Epithelial cell of proximal tubule (primary cell): ENCODE data around the gene INF2. TPM values are rescaled to one million over a fixed set of nuclear protein-coding genes. Genes with fewer than 3 reads are reported as not detected.

Experiments
- DNase-seq: peaks from one replicate; pipeline ENCODE4 v3.0.0-alpha.2; 2011; ENCODE audit warnings: low read depth
- H3K4me3 ChIP-seq: 2 replicates; pipeline ENCODE4 v1.5.1; 2011; ENCODE audit warnings: low read depth, mild to moderate bottlenecking, low read length
- CTCF ChIP-seq: conservative IDR thresholded peaks from 2 replicates; pipeline ENCODE4 v1.5.1; 2012; ENCODE audit warnings: low read depth, mild to moderate bottlenecking, low read length
- total RNA-seq: library from RNA; depleted of rRNA; stranded (reverse); fragments of >200 nt; gene quantifications from 2 replicates; pipeline ENCODE4 v1.2.3, GENCODE V29; 2015

The INF2 gene
- 100 and 130 TPM in 2 replicates for total RNA-seq

GRCh38 chr14:104689109-104689880, at the start of gene INF2:
INF2 (plus strand) TSS chr14:104689618; CDS start chr14:104701366, 11,748 bp downstream.
- no peak for TF ChIP-seq CTCF
- peak within 1 kb of the TSS; percentile 76 for H3K4me3 ChIP-seq
- DNase-seq: no peak

- no peak for DNase-seq
- H3K4me3 ChIP-seq: no peak overlapping the region
- TF ChIP-seq CTCF: peak; percentile 89
These were observed 49.4 kb upstream of the INF2 start for GRCh38 chr14:104639885-104640548.

- DNase-seq: no peak
- TF ChIP-seq CTCF: no peak
- no peak overlapping the region for H3K4me3 ChIP-seq
These were observed 48.7 kb upstream of the INF2 start for GRCh38 chr14:104640681-104641080.

- no peak for TF ChIP-seq CTCF
- no peak overlapping the region for H3K4me3 ChIP-seq
- no peak for DNase-seq
These were observed 47.5 kb upstream of the INF2 start for GRCh38 chr14:104641753-104642539.

- no peak for TF ChIP-seq CTCF
- no peak for DNase-seq
- H3K4me3 ChIP-seq: no peak overlapping the region
These were observed 46.9 kb upstream of the INF2 start for GRCh38 chr14:104642540-104642868.

- H3K4me3 ChIP-seq: no peak overlapping the region
- no peak for DNase-seq
- no peak for TF ChIP-seq CTCF
These were observed 46.1 kb upstream of the INF2 start for GRCh38 chr14:104643306-104643705.
